Cardiac fibroblast (primary cell): Measurements from ENCODE around the gene UNC13B.
"Not testable (repeated sequence)": the region's sequence is repeated elsewhere in the genome, so short reads cannot be mapped to it uniquely, and the experiment has no call there.

Experiments used
- DNase-seq, 2 donors: peaks; one replicate each; pipeline versions ENCODE4 v3.0.0 to v3.0.0-alpha.2; 2010; ENCODE audit warnings: low read depth in 2 of 2
- H3K4me3 ChIP-seq, 2 donors: replicated peaks in 1 of 2; 1 replicate in 1 of 2; 2 replicates in 1 of 2; pipeline ENCODE4 v1.5.1; 2011; ENCODE audit warnings: low read depth in 2 of 2, low read length in 2 of 2, mild to moderate bottlenecking in 2 of 2, moderate library complexity in 1 of 2
- TF ChIP-seq, protein P1 (sequence below): IDR thresholded peaks from one replicate; pipeline ENCODE4 v1.5.1; 2011; ENCODE audit warnings: low read depth, mild to moderate bottlenecking, low read length, inconsistent platforms

The UNC13B gene

DNA sequence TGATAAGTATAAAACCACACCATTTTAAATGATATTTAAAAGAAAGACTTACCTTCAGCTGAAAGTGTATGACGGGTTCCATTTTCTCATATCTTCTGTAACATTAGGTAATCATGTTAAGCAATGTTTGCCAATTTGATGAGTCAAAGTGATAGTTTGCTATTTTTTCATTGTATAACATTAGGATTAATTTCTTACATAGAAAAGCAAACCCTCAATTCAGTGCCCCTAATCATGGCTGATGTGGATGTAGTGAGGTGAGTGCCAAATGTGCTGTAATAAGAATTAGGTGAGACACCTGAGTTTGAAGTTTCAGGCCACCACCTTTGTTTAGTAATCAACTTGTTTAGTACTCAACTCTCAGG, 68.0 kb downstream of the UNC13B start:
- H3K4me3 ChIP-seq, result no peak overlapping the region
- TF ChIP-seq, protein P1, sequence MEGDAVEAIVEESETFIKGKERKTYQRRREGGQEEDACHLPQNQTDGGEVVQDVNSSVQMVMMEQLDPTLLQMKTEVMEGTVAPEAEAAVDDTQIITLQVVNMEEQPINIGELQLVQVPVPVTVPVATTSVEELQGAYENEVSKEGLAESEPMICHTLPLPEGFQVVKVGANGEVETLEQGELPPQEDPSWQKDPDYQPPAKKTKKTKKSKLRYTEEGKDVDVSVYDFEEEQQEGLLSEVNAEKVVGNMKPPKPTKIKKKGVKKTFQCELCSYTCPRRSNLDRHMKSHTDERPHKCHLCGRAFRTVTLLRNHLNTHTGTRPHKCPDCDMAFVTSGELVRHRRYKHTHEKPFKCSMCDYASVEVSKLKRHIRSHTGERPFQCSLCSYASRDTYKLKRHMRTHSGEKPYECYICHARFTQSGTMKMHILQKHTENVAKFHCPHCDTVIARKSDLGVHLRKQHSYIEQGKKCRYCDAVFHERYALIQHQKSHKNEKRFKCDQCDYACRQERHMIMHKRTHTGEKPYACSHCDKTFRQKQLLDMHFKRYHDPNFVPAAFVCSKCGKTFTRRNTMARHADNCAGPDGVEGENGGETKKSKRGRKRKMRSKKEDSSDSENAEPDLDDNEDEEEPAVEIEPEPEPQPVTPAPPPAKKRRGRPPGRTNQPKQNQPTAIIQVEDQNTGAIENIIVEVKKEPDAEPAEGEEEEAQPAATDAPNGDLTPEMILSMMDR, result no peak
- DNase-seq, result no peak

DNA sequence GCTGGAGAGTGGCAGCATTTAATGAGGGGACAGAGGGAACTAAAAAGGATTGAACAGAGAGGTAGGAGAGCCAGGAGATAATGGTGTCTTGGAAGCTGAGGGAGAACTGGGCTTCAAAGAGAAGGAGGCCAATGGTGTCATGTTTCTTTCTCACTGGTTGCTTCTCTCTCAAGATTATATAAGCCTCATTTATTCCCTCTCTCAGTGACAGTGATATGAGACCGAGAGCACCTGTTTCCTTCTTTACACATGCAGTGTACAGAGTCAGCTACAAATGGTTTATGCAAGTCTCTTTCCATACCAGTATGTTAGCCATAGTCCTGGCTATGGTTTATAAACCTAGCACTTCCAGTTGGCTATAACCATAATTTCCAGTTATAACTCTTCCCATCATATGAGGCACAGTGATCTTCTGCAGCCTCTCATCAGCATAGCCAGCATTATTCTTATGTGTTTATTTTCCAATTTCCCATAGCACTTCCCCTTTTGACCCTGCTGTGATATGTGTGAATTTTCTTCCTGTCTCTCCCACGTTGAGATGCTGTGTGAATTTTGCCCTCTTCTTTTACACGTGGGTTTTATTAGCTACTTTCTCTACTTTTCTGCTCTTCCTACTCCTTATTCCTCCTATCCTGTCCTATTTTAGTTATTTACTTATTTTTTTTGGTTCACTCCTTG, 71.2 kb downstream of the UNC13B start:
- H3K4me3 ChIP-seq, result no peak overlapping the region
- TF ChIP-seq, protein P1, result no peak
- DNase-seq, result no peak

DNA sequence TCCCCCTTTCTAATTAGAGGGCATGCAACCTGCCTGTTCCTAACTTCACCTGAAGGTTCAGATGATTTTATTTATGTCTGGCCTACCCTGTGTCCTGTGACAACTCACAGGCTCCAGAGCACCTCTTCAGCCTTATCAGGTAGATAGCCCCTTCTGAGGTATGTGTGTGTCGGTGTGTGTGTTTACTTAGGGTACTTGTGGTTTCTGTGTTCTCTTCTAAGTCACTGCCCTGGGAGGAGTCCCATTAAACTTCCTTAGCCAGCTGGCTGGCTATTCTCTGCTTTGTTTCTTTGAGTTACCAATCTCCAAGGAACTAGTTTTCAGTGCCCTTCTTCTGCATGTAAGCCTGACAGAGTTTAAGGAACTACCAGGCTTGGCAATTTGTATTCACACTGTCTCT, 74.9 kb downstream of the UNC13B start:
- no peak for DNase-seq
- no peak overlapping the region for H3K4me3 ChIP-seq
- TF ChIP-seq, protein P1, result no peak

DNA sequence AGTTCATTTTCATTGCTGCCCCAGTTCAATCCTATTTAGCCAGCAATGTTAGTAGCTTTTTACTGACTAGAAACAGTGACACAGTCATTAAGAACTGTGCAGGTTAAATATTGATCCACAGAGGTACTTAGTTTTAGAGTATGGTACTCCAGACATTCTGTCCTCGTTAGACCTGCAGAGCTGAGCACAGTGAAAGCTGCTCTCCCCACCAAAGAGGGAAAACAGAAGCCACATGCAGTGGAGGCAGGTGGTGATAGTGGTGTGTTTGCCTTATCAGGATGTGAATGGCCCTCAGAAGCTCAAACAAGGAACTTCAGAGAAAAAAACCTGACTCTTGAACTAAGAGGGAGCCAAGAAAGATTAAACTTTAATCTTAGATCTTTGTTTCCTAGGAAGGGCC, 75.5 kb downstream of the UNC13B start:
- no peak for DNase-seq
- no peak overlapping the region for H3K4me3 ChIP-seq
- TF ChIP-seq, protein P1, result no peak

DNA sequence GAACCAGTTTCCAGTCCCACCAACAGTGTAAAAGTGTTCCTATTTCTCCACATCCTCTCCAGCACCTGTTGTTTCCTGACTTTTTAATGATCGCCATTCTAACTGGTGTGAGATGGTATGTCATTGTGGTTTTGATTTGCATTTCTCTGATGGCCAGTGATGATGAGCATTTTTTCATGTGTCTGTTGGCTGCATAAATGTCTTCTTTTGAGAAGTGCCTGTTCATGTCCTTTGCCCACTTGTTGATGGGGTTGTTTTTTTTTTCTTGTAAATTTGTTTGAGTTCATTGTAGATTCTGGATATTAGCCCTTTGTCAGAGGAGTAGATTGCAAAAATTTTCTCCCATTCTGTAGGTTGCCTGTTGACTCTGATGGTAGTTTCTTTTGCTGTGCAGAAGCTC, 84.1 kb downstream of the UNC13B start:
- not testable (repeated sequence) for DNase-seq, H3K4me3 ChIP-seq

DNA sequence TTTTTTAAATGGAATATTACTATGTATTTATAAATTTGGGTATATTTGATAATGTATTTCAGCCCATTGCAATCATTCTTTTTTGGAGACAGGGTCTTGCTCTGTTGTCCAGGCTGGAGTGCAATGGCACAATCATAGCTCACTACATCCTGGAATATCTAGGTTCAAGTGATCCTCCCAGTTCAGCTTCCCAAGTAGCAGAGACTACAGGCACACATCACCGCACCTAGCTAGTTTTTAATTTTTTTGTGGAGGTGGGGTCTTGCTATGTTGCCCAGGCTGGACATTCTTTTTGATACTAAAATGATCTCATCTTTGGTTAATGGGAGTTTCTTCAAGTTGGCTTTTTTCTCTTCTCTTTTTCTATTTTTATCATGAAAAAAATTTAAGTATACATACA, 91.3 kb downstream of the UNC13B start:
- no peak overlapping the region for H3K4me3 ChIP-seq
- TF ChIP-seq, protein P1, result no peak
- DNase-seq, result no peak

DNA sequence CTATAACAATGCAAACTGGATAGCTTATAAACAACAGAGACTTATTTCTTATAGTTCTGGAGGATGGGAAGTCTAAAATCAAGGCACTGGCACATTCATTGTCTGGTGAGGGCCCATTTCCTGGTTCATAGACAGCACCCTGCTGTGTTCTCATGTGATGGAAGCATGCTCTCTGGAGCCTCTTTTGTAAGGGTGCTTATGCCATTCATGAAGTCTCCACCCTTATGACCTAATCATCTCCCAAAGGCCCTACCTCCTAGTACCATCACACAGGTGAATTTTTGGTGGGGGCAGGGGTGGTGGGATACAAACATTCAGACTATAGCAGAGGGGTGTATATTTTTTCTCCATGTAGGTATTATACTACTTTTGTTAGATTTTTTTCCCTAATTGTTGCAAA, 92.4 kb downstream of the UNC13B start:
- no peak overlapping the region for H3K4me3 ChIP-seq
- TF ChIP-seq, protein P1, result no peak
- no peak for DNase-seq
